Right lobe of liver (tissue), 4 donors: ENCODE measurements around the gene MYLK.

Source experiments
- POLR2A ChIP-seq: fragments of 450-650 bp; IDR thresholded peaks from one replicate; pipeline ENCODE4 v1.6.1; 2017; ENCODE audit warnings: antibody characterized with exemption, mild to moderate bottlenecking
- TF ChIP-seq, protein P1 (sequence below), 4 donors: fragments of 200-600 bp in 3 of 4; fragments of 450-650 bp in 1 of 4; IDR thresholded peaks; one replicate each; pipeline versions ENCODE4 v1.5.1 to v1.8.0; 2016 to 2022; ENCODE audit warnings: antibody characterized with exemption in 4 of 4, mild to moderate bottlenecking in 2 of 4
- donor health status: DM: no; HTN: no; CAD: no.
- donor health status: DM: no; HTN: no; CAD: no.
- donor health status: DM: no; HTN: yes; CAD: no.

DNA sequence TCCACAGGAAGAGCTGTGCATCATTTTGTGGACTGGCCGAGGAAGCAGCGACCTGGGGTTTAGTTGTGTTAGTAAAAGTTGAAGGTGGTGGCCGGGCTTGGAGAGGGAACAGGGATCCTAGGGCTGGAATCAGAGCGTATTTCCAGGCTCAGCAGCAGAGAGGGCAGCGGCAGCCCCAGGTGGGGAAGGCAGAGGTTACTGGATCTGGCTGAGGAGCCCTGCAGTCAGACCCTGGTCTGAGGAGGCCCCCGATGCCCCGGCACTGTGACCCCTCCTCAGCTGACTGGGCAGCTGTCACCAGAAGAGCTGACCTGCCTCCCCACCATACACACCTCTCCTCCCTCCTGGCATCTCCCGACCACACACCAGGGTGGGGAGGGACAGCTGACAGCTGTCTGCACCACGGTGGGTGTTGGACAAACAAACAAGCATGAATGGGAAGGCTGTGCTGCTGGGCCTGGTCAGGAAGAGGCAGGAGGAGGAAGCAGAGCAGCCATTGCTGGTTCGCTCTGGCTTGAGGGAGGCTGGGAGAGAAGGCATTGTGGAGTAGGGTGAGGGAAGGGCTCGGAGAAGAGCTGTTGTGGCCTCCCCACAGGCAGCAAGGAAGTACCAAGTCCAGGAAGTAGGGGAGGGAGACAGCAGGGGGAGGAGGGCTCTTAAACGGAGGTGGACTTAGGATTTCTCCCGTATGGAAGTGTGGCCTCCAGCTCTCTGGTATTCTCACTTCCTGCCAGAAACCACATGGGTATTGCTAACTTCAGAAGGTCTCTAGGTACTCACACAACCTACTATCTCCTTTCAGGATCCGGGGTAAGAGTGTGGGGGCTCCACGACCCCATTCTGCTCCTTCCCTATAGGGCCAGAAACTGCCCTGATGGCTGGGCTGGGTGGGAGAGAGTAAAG lies 249.7 kb downstream of the MYLK start:
- TF ChIP-seq, protein P1, sequence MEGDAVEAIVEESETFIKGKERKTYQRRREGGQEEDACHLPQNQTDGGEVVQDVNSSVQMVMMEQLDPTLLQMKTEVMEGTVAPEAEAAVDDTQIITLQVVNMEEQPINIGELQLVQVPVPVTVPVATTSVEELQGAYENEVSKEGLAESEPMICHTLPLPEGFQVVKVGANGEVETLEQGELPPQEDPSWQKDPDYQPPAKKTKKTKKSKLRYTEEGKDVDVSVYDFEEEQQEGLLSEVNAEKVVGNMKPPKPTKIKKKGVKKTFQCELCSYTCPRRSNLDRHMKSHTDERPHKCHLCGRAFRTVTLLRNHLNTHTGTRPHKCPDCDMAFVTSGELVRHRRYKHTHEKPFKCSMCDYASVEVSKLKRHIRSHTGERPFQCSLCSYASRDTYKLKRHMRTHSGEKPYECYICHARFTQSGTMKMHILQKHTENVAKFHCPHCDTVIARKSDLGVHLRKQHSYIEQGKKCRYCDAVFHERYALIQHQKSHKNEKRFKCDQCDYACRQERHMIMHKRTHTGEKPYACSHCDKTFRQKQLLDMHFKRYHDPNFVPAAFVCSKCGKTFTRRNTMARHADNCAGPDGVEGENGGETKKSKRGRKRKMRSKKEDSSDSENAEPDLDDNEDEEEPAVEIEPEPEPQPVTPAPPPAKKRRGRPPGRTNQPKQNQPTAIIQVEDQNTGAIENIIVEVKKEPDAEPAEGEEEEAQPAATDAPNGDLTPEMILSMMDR (IDR thresholded peaks at IDR 0.05) = no peak
- TF ChIP-seq POLR2A = no peak
